Mesodermal cell (in vitro differentiated cells): Measurements from ENCODE around the gene MTCL3.

Experiments used
- H3K27ac ChIP-seq: 2 replicates; pipeline ENCODE4 v1.7.0; 2013; ENCODE audit warnings: mild to moderate bottlenecking, low read depth, low read length, moderate library complexity; ENCODE audit not compliant: severe bottlenecking
- H3K36me3 ChIP-seq: 2 replicates; pipeline ENCODE4 v1.7.1; 2013; ENCODE audit warnings: mild to moderate bottlenecking, low read length, moderate library complexity; ENCODE audit not compliant: control insufficient read depth, insufficient read depth
- H3K4me1 ChIP-seq: one replicate; pipeline ENCODE4 v1.7.1; 2013; ENCODE audit warnings: mild to moderate bottlenecking, low read length; ENCODE audit not compliant: insufficient read depth, control insufficient read depth, poor library complexity, severe bottlenecking
- H3K4me3 ChIP-seq: 2 replicates; pipeline ENCODE4 v1.7.0; 2013; ENCODE audit warnings: low read length, control low read depth, mild to moderate bottlenecking; ENCODE audit not compliant: insufficient read depth, poor library complexity, severe bottlenecking; ENCODE audit errors: extremely low read depth
- H3K9me3 ChIP-seq: 2 replicates; pipeline ENCODE4 v1.7.1; 2013; ENCODE audit warnings: mild to moderate bottlenecking, low read length, moderate library complexity; ENCODE audit not compliant: control insufficient read depth
- WGBS, 2 experiments: methylation state at CpG; one replicate each; pipeline ENCODE4 v1.1.5; 2013; ENCODE audit warnings: missing lambda C conversion rate in 2 of 2; ENCODE audit not compliant: insufficient coverage in 2 of 2; 5-methylcytosine and 5-hydroxymethylcytosine counted together

The MTCL3 gene

GRCh38 chr6:127518710-127519468, at the start of gene MTCL3:
Gene MTCL3 (minus strand): TSS chr6:127519335.
- H3K4me3 ChIP-seq = peak within 1 kb of the TSS; percentile 51
- H3K9me3 ChIP-seq = no peaks in the 10 kb centered on the region
- peaks cover 11% of the 10 kb centered on the region for H3K4me1 ChIP-seq
- H3K27ac ChIP-seq = peak within 1 kb of the TSS; percentile 92
- 0 to 1% methylated on average over 26 to 37 of the region's 42 CpGs for WGBS, 2 experiments
- H3K36me3 ChIP-seq = peaks cover 6% of the 10 kb centered on the region

DNA sequence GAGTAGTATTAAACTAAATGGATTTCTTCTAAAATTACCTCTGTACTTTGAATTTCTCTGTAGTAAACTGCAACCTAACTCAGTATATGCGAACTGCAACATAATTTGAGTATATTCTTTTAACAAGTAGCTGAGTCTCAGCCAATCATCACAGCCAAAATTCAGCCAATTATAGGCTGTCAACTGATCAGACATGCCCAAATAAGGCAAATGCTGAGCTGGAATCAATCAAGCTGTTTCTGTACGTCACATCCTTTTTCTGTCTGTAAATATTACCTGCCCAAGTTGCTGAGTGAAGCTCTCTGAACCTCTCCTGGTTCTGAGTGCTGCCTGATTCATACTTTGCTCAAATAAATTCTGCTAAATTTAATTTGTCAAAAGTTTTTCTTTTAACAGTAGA, 48.3 kb upstream of the MTCL3 start:
- Histone ChIP-seq H3K4me3 (no peak overlapping the region), H3K4me1 (no peaks in the 10 kb centered on the region), H3K9me3 (no peaks in the 10 kb centered on the region), H3K27ac (no peak overlapping the region), H3K36me3 (no peaks in the 10 kb centered on the region)
- 75 to 100% methylated on average over 1 of the region's 2 CpGs for WGBS, 2 experiments

DNA sequence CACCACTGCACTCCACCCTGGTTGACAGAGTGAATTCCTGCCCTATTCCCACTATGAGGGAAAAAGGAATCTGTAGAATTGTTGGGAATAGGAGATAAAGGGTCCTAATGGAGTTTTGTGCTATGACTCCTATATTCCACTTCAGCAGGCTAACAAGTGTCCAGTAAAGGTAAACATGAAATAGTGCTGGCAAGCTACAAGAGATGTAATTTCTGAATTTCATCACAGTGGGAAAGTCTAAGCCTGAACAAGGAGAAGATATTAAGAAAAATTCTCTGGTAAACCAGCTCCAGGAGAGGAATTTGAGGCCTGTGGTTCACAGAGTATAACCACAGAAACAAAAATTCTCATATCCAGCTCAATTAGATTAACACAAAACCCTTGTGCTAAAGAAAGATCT, 47.5 kb upstream of the MTCL3 start:
- H3K4me3 ChIP-seq = no peak overlapping the region
- no peaks in the 10 kb centered on the region for H3K36me3 ChIP-seq
- no peak overlapping the region for H3K27ac ChIP-seq
- no peaks in the 10 kb centered on the region for H3K4me1 ChIP-seq
- no peaks in the 10 kb centered on the region for H3K9me3 ChIP-seq

- Histone ChIP-seq H3K4me1 (no peaks in the 10 kb centered on the region), H3K9me3 (no peaks in the 10 kb centered on the region), H3K4me3 (no peak overlapping the region), H3K27ac (no peak overlapping the region), H3K36me3 (no peaks in the 10 kb centered on the region)
Measured at GRCh38 chr6:127566119-127566518, 47.0 kb upstream of the MTCL3 start.

GRCh38 chr6:127564761-127565160, 45.6 kb upstream of the MTCL3 start:
- no peak overlapping the region for H3K4me3 ChIP-seq

DNA sequence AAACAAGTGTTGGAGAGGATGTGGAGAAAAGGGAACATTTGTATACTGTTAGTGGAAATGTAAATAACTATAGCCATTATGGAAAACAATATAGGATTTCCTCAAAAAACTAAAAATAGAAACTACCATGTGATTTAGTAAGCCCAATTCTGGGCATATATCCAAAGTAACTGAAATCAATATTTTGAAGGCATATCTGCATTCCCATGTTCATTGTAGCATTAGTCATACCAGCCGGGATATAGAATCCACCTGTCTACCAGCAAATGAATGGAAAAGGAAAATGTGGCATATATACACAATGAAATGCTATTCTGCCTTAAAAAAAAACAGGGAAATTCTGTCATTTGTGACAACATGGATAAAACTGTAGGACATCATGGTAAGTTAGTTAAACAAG, 42.5 kb upstream of the MTCL3 start:
- Histone ChIP-seq H3K4me1 (no peaks in the 10 kb centered on the region), H3K4me3 (no peak overlapping the region), H3K9me3 (no peaks in the 10 kb centered on the region), H3K36me3 (no peaks in the 10 kb centered on the region), H3K27ac (no peak overlapping the region)
- WGBS, 2 experiments = no CpG with 5 or more reads among the region's 1 CpG

More at GRCh38 chr6:127564761-127565160, 45.6 kb upstream of the MTCL3 start:
- Histone ChIP-seq H3K4me1 (no peaks in the 10 kb centered on the region), H3K27ac (no peak overlapping the region), H3K36me3 (no peaks in the 10 kb centered on the region), H3K9me3 (no peaks in the 10 kb centered on the region)
- WGBS, 2 experiments = 100% methylated on average over 1 of the region's 3 CpGs

DNA sequence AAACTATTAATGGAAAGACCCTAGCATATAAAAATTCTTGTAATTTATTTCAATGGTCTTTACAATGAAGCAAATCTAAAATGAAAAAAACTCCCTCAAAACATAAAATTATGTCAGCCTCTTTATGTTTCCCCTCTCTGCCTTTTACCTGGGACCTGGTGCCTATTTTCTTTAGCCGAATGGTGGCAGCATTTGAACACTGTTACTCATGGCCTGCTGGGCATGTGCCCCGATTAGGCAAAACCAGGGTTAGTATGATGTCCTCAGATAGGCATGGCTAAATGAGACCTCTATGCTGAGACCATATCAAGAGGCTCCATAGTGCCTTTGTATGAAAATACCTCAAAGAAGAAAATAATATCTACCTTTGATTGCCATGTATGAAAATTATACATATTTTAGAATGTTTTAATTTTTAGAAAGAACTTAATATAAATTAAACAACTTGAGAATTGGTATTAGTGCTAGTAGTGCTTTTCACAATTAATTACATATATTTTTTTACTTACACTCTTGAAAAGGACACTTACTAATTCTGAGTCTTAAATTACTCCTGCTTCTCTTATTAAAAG, 35.4 kb upstream of the MTCL3 start:
- Histone ChIP-seq H3K4me3 (no peak overlapping the region), H3K27ac (no peak overlapping the region), H3K9me3 (no peaks in the 10 kb centered on the region), H3K4me1 (no peaks in the 10 kb centered on the region), H3K36me3 (no peaks in the 10 kb centered on the region)
- 13% methylated on average over 1 to 2 of the region's 2 CpGs for WGBS, 2 experiments

GRCh38 chr6:127550403-127550802, 31.3 kb upstream of the MTCL3 start:
- no peaks in the 10 kb centered on the region for H3K4me1 ChIP-seq
- H3K4me3 ChIP-seq = no peak overlapping the region
- no peaks in the 10 kb centered on the region for H3K36me3 ChIP-seq
- H3K9me3 ChIP-seq = no peaks in the 10 kb centered on the region
- H3K27ac ChIP-seq = no peak overlapping the region

GRCh38 chr6:127547904-127548649, 28.9 kb upstream of the MTCL3 start:
- no peak overlapping the region for H3K27ac ChIP-seq
- no peak overlapping the region for H3K4me3 ChIP-seq
- no peaks in the 10 kb centered on the region for H3K9me3 ChIP-seq
- no peaks in the 10 kb centered on the region for H3K4me1 ChIP-seq
- WGBS, 2 experiments = 100% methylated on average over 1 of the region's 2 CpGs; no CpG with 5 or more reads in 1 of the 2 experiments
- no peaks in the 10 kb centered on the region for H3K36me3 ChIP-seq

GRCh38 chr6:127547215-127547614, 28.1 kb upstream of the MTCL3 start:
- H3K4me3 ChIP-seq = no peak overlapping the region
- H3K36me3 ChIP-seq = no peaks in the 10 kb centered on the region
- H3K4me1 ChIP-seq = no peaks in the 10 kb centered on the region
- no CpG with 5 or more reads among the region's 1 CpG for WGBS, 2 experiments
- no peak overlapping the region for H3K27ac ChIP-seq
- H3K9me3 ChIP-seq = no peaks in the 10 kb centered on the region

DNA sequence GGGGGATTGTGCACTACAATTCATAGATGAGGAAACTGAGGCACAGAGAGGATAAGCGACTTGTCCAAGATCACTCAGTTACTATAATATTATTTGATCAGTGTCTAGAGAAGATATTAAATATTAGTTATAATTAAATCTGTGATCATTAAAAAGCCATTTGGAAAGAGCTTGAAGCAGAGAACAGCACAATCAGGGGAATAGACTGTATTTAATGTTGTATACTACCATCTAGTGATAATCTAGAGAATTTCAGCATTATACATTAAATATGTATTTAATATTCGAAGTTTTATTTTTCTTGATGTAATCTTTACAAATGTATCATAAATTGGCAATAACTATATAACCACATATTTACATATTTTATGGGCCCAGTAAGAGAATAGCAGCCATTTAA, 20.1 kb upstream of the MTCL3 start:
- H3K4me1 ChIP-seq = no peaks in the 10 kb centered on the region
- H3K27ac ChIP-seq = no peak overlapping the region
- WGBS, 2 experiments = no CpG with 5 or more reads among the region's 2 CpGs
- H3K4me3 ChIP-seq = no peak overlapping the region
- no peaks in the 10 kb centered on the region for H3K9me3 ChIP-seq
- no peaks in the 10 kb centered on the region for H3K36me3 ChIP-seq
